ENCODE data around the gene TANGO2. TPM values are rescaled to one million over a fixed set of nuclear protein-coding genes. Genes with fewer than 3 reads are reported as not detected.
A peak's percentile ranks its signal among the peaks of the same experiment; 100 is the strongest.

Gene TANGO2
- total RNA-seq, 1 donor from 2014 or later, result 62.3 TPM

GRCh38 chr22:19991645-19992451 is 29.1 kb upstream of the TANGO2 start:
- ATAC-seq (ENCODE audit: poor library complexity) (peak; percentile 41), DNase-seq (peak; percentile 64)
- intact Hi-C loops (cut with DNase I), result no loop called here

GRCh38 chr22:19992481-19992911 is 28.4 kb upstream of the TANGO2 start:
- ATAC-seq (ENCODE audit: poor library complexity) (no peak), DNase-seq (peak; percentile 13)
- intact Hi-C loops (cut with DNase I), result no loop called here

GRCh38 chr22:19992921-19993355 is 28.0 kb upstream of the TANGO2 start:
- DNase-seq, result peak; percentile 40
- intact Hi-C loops (cut with DNase I), result no loop called here
- peak; percentile 49 for ATAC-seq (ENCODE audit: poor library complexity)

GRCh38 chr22:19993926-19994325 is 27.0 kb upstream of the TANGO2 start:
- intact Hi-C loops (cut with DNase I), result no loop called here
- ATAC-seq (ENCODE audit: poor library complexity), result no peak
- no peak for DNase-seq

GRCh38 chr22:19994851-19995610 is 25.9 kb upstream of the TANGO2 start:
- ATAC-seq (ENCODE audit: poor library complexity) (no peak), DNase-seq (no peak)
- intact Hi-C loops (cut with DNase I), result no loop called here

GRCh38 chr22:19995611-19996339 is 25.1 kb upstream of the TANGO2 start:
- DNase-seq (peak; percentile 55), ATAC-seq (ENCODE audit: poor library complexity) (no peak)
- intact Hi-C loops (cut with DNase I), result no loop called here

GRCh38 chr22:19996694-19997384 is 24.1 kb upstream of the TANGO2 start:
- ATAC-seq (ENCODE audit: poor library complexity) (no peak), DNase-seq (peak; percentile 40)
- intact Hi-C loops (cut with DNase I), result no loop called here

GRCh38 chr22:19997561-19998231 is 23.2 kb upstream of the TANGO2 start:
- DNase-seq (peak; percentile 29), ATAC-seq (ENCODE audit: poor library complexity) (no peak)
- intact Hi-C loops (cut with DNase I), result no loop called here

- intact Hi-C loops (cut with DNase I), result no loop called here
- ATAC-seq (ENCODE audit: poor library complexity) (no peak), DNase-seq (peak; percentile 29)
Observed at GRCh38 chr22:19998232-19998951, 22.5 kb upstream of the TANGO2 start.

- intact Hi-C loops (cut with DNase I), result no loop called here
- peak; percentile 34 for ATAC-seq (ENCODE audit: poor library complexity)
- peak; percentile 60 for DNase-seq
Observed at GRCh38 chr22:19998991-19999820, 21.7 kb upstream of the TANGO2 start.

GRCh38 chr22:20000246-20001081 is 20.4 kb upstream of the TANGO2 start:
- peak; percentile 72 for DNase-seq
- intact Hi-C loops (cut with DNase I), result no loop called here
- ATAC-seq (ENCODE audit: poor library complexity), result peak; percentile 82

- intact Hi-C loops (cut with DNase I), result no loop called here
- DNase-seq, result peak; percentile 27
- no peak for ATAC-seq (ENCODE audit: poor library complexity)
Observed at GRCh38 chr22:20001082-20001638, 19.8 kb upstream of the TANGO2 start.

- peak; percentile 23 for ATAC-seq (ENCODE audit: poor library complexity)
- intact Hi-C loops (cut with DNase I), result no loop called here
- peak; percentile 24 for DNase-seq
Observed at GRCh38 chr22:20002128-20002527, 18.8 kb upstream of the TANGO2 start.

- DNase-seq, result no peak
- intact Hi-C loops (cut with DNase I), result no loop called here
- ATAC-seq (ENCODE audit: poor library complexity), result no peak
Observed at GRCh38 chr22:20002636-20003035, 18.3 kb upstream of the TANGO2 start.

GRCh38 chr22:20003304-20003703 is 17.6 kb upstream of the TANGO2 start:
- no peak for ATAC-seq (ENCODE audit: poor library complexity)
- intact Hi-C loops (cut with DNase I), result no loop called here
- DNase-seq, result no peak

- intact Hi-C loops (cut with DNase I), result no loop called here
- DNase-seq, result no peak
- ATAC-seq (ENCODE audit: poor library complexity), result no peak
Observed at GRCh38 chr22:20004464-20004863, 16.4 kb upstream of the TANGO2 start.

Data from Right ventricle myocardium superior (tissue), 1 donor.